Activated CD4-positive, CD25-positive, alpha-beta regulatory T cell treated with anti-CD3 and anti-CD28 coated beads, Interleukin-2, amount 50 U/mL, for 72 hours (primary cell): Measurements from ENCODE around the gene C6orf52.
A peak's percentile ranks its signal among the peaks of the same experiment; 100 is the strongest.
"Not testable (repeated sequence)": the region's sequence is repeated elsewhere in the genome, so short reads cannot be mapped to it uniquely, and the experiment has no call there.

Experiments
- DNase-seq: peaks from one replicate; pipeline ENCODE4 v3.0.0; 2021

The C6orf52 gene

DNA sequence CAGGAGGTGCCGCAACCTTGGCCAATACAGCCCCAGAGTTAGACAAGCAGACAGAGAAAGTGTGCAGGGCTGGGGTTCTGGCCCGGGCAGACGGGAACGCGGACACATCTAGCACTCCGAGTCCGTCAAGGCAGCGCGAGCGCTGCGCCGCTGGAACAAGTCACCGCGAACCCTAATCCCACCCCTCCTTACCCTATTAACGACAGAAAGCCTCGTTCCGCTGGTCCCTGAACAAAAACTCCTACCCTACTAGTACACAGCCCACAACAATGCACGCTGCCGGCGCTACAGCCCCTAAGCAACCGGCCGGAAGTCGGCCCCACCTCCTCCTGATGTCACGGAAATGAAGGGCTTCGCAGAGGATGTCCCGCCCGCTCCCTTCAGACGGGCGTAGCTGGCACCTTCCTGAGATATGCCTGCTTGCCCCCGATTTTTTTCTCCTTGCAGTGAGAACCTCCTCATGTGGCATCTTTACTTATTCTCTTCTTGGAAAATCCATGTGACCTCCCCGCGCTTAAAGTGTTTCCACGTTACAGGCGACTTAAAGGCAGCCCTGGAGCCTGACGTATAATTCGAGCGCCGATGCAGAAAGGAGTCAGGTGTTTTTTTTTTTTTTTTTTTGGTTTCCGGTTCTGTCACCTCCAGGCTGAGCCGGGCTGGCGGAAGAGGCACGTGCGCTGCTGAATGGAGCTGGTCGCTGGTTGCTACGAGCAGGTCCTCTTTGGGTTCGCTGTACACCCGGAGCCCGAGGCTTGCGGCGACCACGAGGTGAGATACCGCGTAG is at the start of gene C6orf52, which contains the start of gene PAK1IP1:
Gene C6orf52, minus strand, starts transcription at position 315 of the 784 bp plus-strand sequence. CDS start 7,066 bp downstream, outside the sequence.
Gene PAK1IP1, plus strand, starts transcription at position 671 of the 784 bp plus-strand sequence. Its CDS starts 14 bp downstream, at position 685.
- peak; percentile 88 for DNase-seq

GRCh38 chr6:10743515-10743914 is 49.1 kb upstream of the C6orf52 start:
- DNase-seq, result no peak

- DNase-seq, result no peak
Measured at GRCh38 chr6:10742251-10742650, 47.8 kb upstream of the C6orf52 start.

- not testable (repeated sequence) for DNase-seq
Measured at GRCh38 chr6:10741643-10742042, 47.2 kb upstream of the C6orf52 start.

- no peak for DNase-seq
Measured at GRCh38 chr6:10740061-10740460, 45.6 kb upstream of the C6orf52 start.

- DNase-seq, result no peak
Measured at GRCh38 chr6:10736731-10737130, 42.3 kb upstream of the C6orf52 start.

GRCh38 chr6:10733863-10734262 is 39.4 kb upstream of the C6orf52 start:
- no peak for DNase-seq

GRCh38 chr6:10733151-10733715 is 38.8 kb upstream of the C6orf52 start:
- DNase-seq, result no peak

GRCh38 chr6:10730254-10730653 is 35.8 kb upstream of the C6orf52 start:
- no peak for DNase-seq

GRCh38 chr6:10725716-10726115 is 31.3 kb upstream of the C6orf52 start:
- no peak for DNase-seq

- no peak for DNase-seq
Measured at GRCh38 chr6:10725044-10725443, 30.6 kb upstream of the C6orf52 start.

DNA sequence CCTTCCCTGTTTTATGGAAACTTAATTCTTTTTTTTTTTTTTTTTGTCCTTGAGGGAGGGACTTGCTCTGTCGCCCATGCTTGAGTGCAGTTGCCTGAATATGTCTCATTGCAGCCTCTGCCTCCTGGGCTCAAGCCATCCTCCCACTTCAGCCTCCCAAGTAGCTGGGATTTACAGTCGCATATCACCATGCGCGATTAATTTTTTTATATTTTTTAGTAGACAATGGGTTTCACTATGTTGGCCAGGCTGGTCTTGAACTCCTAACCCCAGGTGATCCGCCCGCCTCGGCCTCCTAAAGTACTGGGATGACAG is 29.1 kb upstream of the C6orf52 start:
- no peak for DNase-seq

DNA sequence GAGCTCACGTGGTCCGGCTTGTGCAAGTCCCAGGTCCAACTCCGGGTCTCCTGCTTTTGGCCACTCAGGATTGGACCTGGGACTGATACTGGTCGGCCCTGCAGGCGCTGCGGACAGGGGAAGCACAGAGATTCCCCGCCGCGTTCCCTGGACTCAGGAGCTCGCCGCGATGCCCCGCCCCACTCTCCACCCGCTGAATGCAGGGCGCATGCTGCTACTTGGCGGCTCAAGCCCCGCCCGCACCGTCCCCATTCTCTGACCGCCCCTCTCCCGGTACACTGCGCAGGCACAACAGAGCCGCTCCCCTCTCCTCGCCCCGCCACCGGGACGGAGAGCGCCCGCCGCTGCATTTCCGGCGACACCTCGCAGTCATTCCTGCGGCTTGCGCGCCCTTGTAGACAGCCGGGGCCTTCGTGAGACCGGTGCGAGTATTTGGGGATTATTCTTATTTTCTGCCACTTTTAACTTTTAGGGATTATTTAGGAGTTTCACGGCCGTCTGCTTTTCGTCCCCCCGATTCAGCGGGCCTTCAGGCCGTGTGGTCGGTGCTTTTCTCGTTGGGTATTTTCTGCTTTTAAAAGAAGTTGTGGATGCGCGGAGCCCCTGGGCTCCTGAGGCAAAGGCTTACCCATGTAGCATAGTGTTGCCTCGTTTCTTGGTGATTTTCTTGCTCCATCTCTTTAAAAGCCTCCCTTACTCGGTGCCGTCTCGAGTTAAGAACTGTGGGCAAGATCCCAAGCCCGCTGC is 28.6 kb upstream of the C6orf52 start, which contains the start of gene TMEM14C:
Gene TMEM14C, plus strand, starts transcription at position 251 of the 747 bp plus-strand sequence. CDS start 1,544 bp downstream, outside the sequence.
- DNase-seq, result peak; percentile 84

DNA sequence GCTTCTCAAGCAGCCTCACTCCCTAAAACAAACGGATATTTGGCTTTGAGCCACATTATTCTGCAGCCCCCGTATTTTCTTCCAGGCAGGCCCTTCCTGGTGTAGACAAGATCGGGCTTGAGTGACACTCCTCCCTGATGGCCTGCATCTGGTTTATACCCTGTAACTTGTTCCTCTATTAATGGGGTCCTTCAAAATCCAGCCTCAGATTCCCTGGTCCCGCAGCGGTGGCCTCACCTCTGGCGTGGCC is 28.1 kb upstream of the C6orf52 start:
- no peak for DNase-seq

GRCh38 chr6:10721850-10722569 is 27.6 kb upstream of the C6orf52 start:
- no peak for DNase-seq

GRCh38 chr6:10720960-10721849 is 26.8 kb upstream of the C6orf52 start:
- DNase-seq, result not testable (repeated sequence)

GRCh38 chr6:10720265-10720959 is 26.0 kb upstream of the C6orf52 start:
- DNase-seq, result peak; percentile 73

DNA sequence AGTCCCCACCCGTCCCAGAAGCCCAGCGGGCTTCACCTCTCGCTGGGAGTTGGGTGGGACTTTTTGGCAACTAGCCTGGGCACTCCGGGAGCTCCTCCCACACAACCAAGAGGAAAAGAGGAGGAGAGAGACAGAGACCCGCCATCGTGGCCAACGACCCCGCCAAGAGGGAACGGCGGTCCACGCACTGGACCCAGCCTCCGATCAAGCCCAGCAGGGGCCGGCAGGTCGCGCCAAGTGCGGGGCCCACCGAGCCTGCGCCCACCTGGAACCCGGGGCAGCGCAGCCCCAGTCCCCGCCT is 25.5 kb upstream of the C6orf52 start:
- peak; percentile 32 for DNase-seq

GRCh38 chr6:10719296-10719963 is 25.0 kb upstream of the C6orf52 start:
- DNase-seq, result peak; percentile 44

- DNase-seq, result no peak
Measured at GRCh38 chr6:10713962-10714361, 19.5 kb upstream of the C6orf52 start.

DNA sequence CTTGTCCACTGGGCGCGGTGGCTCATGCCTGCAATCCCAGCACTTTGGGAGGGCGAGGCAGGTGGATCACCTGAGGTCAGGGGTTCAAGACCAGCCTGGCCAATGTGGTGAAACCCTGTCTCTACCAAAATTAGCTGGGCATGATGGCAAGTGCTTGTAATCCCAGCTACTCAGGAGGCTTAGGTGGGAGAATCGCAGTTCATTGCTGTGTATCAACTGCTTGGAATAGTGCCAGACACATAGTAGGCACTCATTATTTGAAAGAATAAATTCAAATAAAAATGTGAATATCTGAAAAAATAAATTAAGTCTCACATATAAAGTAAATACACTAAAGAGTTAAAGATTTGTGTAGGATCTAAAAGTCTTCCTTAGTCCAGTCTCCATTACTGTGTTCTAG is 2.2 kb upstream of the C6orf52 start:
- DNase-seq, result no peak
